PFSK-1 (cell line): ENCODE measurements around the gene PSAPL1.

ENCODE experiments used
- FOXP2 ChIP-seq: optimal IDR thresholded peaks from 2 replicates; pipeline ENCODE3; 2011; ENCODE audit warnings: borderline replicate concordance, control low read depth, inconsistent platforms; ENCODE audit not compliant: insufficient read depth; ENCODE audit errors: extremely low read length, extremely low read depth
- POLR2AphosphoS5 ChIP-seq: IDR thresholded peaks from 2 replicates; pipeline ENCODE4 v1.6.1; 2012; ENCODE audit warnings: low read depth, mild to moderate bottlenecking, control low read depth, low read length, moderate library complexity
- SIN3A ChIP-seq: IDR thresholded peaks from 2 replicates; pipeline ENCODE4 v1.6.1; 2012; ENCODE audit warnings: mild to moderate bottlenecking, low read length, moderate library complexity, borderline replicate concordance; ENCODE audit not compliant: insufficient read depth
- TAF1 ChIP-seq: IDR thresholded peaks from 2 replicates; pipeline ENCODE4 v1.6.1; 2012; ENCODE audit warnings: low read length, control low read depth, borderline replicate concordance; ENCODE audit not compliant: insufficient read depth
- TF ChIP-seq, protein P1 (sequence below), 2 experiments: IDR thresholded peaks; 2 replicates each; pipeline versions ENCODE4 v1.6.1 to v1.8.0; 2011 to 2012; ENCODE audit warnings: low read depth in 2 of 2, low read length in 2 of 2, control low read depth in 1 of 2, inconsistent platforms in 1 of 2, mild to moderate bottlenecking in 1 of 2, moderate library complexity in 1 of 2; ENCODE audit not compliant: insufficient read depth in 1 of 2

DNA sequence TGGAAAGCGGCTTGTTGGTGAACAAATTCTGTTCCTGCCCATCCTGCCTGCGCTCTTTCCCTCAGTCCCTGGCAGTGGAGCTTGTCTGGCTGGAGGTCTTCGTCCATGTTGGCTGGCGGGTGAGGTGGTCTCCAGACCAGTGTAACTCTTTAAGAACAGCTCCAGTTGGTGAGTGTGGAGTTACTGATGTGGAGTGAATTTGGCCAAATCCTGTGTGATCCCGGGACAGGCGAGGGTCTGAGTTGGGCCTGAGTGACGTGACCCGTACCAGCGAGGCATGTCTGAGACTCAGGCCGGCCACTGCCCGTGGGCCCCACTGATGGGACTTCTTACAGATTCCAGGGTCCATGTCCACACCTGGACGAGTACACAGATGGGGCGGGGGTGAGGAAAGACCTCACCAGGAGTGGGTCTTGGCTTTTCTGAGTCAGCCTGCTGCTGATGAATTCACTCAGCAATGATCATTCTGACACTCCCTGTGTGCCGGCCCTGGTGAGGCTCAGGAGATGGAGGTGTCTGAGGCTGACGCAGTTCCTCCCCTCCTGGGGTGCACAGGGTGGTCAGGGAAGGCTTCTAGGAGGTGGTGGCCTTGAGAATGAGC is 45.5 kb downstream of the PSAPL1 start:
- TF ChIP-seq, protein P1, sequence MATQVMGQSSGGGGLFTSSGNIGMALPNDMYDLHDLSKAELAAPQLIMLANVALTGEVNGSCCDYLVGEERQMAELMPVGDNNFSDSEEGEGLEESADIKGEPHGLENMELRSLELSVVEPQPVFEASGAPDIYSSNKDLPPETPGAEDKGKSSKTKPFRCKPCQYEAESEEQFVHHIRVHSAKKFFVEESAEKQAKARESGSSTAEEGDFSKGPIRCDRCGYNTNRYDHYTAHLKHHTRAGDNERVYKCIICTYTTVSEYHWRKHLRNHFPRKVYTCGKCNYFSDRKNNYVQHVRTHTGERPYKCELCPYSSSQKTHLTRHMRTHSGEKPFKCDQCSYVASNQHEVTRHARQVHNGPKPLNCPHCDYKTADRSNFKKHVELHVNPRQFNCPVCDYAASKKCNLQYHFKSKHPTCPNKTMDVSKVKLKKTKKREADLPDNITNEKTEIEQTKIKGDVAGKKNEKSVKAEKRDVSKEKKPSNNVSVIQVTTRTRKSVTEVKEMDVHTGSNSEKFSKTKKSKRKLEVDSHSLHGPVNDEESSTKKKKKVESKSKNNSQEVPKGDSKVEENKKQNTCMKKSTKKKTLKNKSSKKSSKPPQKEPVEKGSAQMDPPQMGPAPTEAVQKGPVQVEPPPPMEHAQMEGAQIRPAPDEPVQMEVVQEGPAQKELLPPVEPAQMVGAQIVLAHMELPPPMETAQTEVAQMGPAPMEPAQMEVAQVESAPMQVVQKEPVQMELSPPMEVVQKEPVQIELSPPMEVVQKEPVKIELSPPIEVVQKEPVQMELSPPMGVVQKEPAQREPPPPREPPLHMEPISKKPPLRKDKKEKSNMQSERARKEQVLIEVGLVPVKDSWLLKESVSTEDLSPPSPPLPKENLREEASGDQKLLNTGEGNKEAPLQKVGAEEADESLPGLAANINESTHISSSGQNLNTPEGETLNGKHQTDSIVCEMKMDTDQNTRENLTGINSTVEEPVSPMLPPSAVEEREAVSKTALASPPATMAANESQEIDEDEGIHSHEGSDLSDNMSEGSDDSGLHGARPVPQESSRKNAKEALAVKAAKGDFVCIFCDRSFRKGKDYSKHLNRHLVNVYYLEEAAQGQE (IDR thresholded peaks at IDR 0.05; ENCODE audit: insufficient read depth in 1 of 2, low read depth in 2 of 2, low read length in 2 of 2), result no peak
- TF ChIP-seq SIN3A, result no peak
- TF ChIP-seq TAF1, result no peak
- no peak for TF ChIP-seq POLR2AphosphoS5
- TF ChIP-seq FOXP2, result no peak
